B cell (primary cell): ENCODE data around the gene KIAA1217. TPM values are rescaled to one million over a fixed set of nuclear protein-coding genes. Genes with fewer than 3 reads are reported as not detected.

Source experiments
- ATAC-seq: fragments of 200-7000 bp; cut with Tn5 transposase; one replicate; pipeline ENCODE4 v1.10.0; 2021; ENCODE audit warnings: low read depth, mild to moderate bottlenecking, moderate number of reproducible peaks, moderate library complexity
- CTCF ChIA-PET: fragments of 350-600 bp; sonication (Branson Sonifier 250); formaldehyde crosslinking; loops from one replicate; lab custom pipeline; 2021; ENCODE audit warnings: antibody characterized with exemption, inconsistent platforms; lab: Charles Lee
- POLR2A ChIA-PET: fragments of 350-600 bp; sonication (Branson Sonifier 250); formaldehyde crosslinking; loops from one replicate; lab custom pipeline; 2021; ENCODE audit warnings: antibody characterized with exemption; lab: Charles Lee
- DNase-seq: peaks from one replicate; pipeline ENCODE4 v3.0.0; 2013
- H2AFZ ChIP-seq: 2 replicates; pipeline ENCODE4 v1.6.1; 2012; ENCODE audit warnings: mild to moderate bottlenecking, low read depth, low read length; ENCODE audit not compliant: insufficient read depth, poor library complexity, severe bottlenecking
- H3K27ac ChIP-seq, 2 donors: 1 replicate in 1 of 2; 2 replicates in 1 of 2; pipeline ENCODE4 v1.5.1; 2012 to 2013; ENCODE audit warnings: low read length in 2 of 2, mild to moderate bottlenecking in 2 of 2, moderate library complexity in 1 of 2
- H3K27me3 ChIP-seq, 4 experiments: fragments of 200-600 bp in 1 of 4; sonication (generic) in 1 of 4; replicated peaks in 1 of 4; 1 replicate in 2 of 4; 2 replicates in 2 of 4; pipeline versions ENCODE4 v1.6.1 to v1.7.0; 2013 to 2016; ENCODE audit warnings: low read length in 3 of 4, mild to moderate bottlenecking in 2 of 4, mixed read lengths in 1 of 4, moderate library complexity in 1 of 4; ENCODE audit not compliant: insufficient read depth in 4 of 4, control insufficient read depth in 3 of 4; ENCODE audit errors: control extremely low read depth in 1 of 4
- H3K36me3 ChIP-seq, 2 experiments: replicated peaks in 1 of 2; 1 replicate in 1 of 2; 2 replicates in 1 of 2; pipeline versions ENCODE4 v1.6.1 to v1.7.1; 2013; ENCODE audit warnings: low read length in 1 of 2; ENCODE audit not compliant: insufficient read depth in 2 of 2, control insufficient read depth in 1 of 2; ENCODE audit errors: control extremely low read depth in 1 of 2, extremely low read depth in 1 of 2
- H3K4me1 ChIP-seq, 2 donors: fragments of 200-600 bp in 1 of 2; sonication (generic) in 1 of 2; 1 replicate in 1 of 2; 2 replicates in 1 of 2; pipeline versions ENCODE4 v1.5.1 to v1.6.1; 2013 to 2017; ENCODE audit warnings: low read length in 2 of 2; ENCODE audit not compliant: control insufficient read depth in 2 of 2, insufficient read depth in 2 of 2
- H3K4me2 ChIP-seq: replicated peaks from 2 replicates; pipeline ENCODE3; 2012; ENCODE audit warnings: mild to moderate bottlenecking, low read depth, low read length; ENCODE audit not compliant: poor library complexity, severe bottlenecking
- H3K4me3 ChIP-seq, 5 experiments: fragments of 200-600 bp in 1 of 5; sonication (generic) in 1 of 5; 1 replicate in 3 of 5; 2 replicates in 2 of 5; pipeline versions ENCODE4 v1.5.1 to v1.7.0; 2011 to 2016; ENCODE audit warnings: low read length in 4 of 5, mild to moderate bottlenecking in 4 of 5, low read depth in 2 of 5, control low read depth in 1 of 5, moderate library complexity in 1 of 5; ENCODE audit not compliant: insufficient read depth in 1 of 5; ENCODE audit errors: control extremely low read depth in 1 of 5, extremely low read depth in 1 of 5
- H3K79me2 ChIP-seq: fragments of 200-600 bp; sonication (generic); one replicate; pipeline ENCODE4 v1.6.0; 2016; ENCODE audit warnings: low read length; ENCODE audit not compliant: control insufficient read depth, insufficient read depth
- H3K9ac ChIP-seq: fragments of 200-600 bp; sonication (generic); 2 replicates; pipeline ENCODE4 v1.6.1; 2017; ENCODE audit warnings: mild to moderate bottlenecking, low read length, moderate library complexity
- H3K9me3 ChIP-seq, 3 donors: one replicate each; pipeline versions ENCODE4 v1.6.1 to v1.7.1; 2013; ENCODE audit warnings: low read length in 2 of 3; ENCODE audit not compliant: control insufficient read depth in 2 of 3, insufficient read depth in 1 of 3; ENCODE audit errors: control extremely low read depth in 1 of 3
- H4K20me1 ChIP-seq: 2 replicates; pipeline ENCODE4 v1.6.0; 2012; ENCODE audit warnings: mild to moderate bottlenecking, low read length; ENCODE audit not compliant: insufficient read depth, control insufficient read depth, poor library complexity, severe bottlenecking
- H3K27ac Mint-ChIP-seq: one replicate; pipeline ENCODE4 v1.8.0; 2021; ENCODE audit warnings: mixed read lengths
- H3K27me3 Mint-ChIP-seq: one replicate; pipeline ENCODE4 v1.8.0; 2021; ENCODE audit warnings: mixed read lengths
- H3K4me1 Mint-ChIP-seq: one replicate; pipeline ENCODE4 v1.8.0; 2021; ENCODE audit warnings: mixed read lengths
- H3K4me3 Mint-ChIP-seq: one replicate; pipeline ENCODE4 v1.8.0; 2021; ENCODE audit warnings: mixed read lengths
- H3K9me3 Mint-ChIP-seq: one replicate; pipeline ENCODE4 v1.8.0; 2022; ENCODE audit warnings: mixed read lengths; ENCODE audit not compliant: insufficient read depth
- EZH2 ChIP-seq: IDR thresholded peaks from 2 replicates; pipeline ENCODE4 v1.6.1; 2012; ENCODE audit warnings: borderline replicate concordance, low read depth, mild to moderate bottlenecking, moderate library complexity, low read length; ENCODE audit not compliant: insufficient read depth, poor library complexity, severe bottlenecking
- WGBS: methylation state at CpG from one replicate; pipeline ENCODE4 v1.1.5; 2013; ENCODE audit warnings: missing lambda C conversion rate; ENCODE audit not compliant: insufficient coverage; 5-methylcytosine and 5-hydroxymethylcytosine counted together
- intact Hi-C: fragments of 100-400 bp; cut with micrococcal nuclease; formaldehyde crosslinking; loops from one replicate; pipeline ENCODE4 v1.10.0; 2022
- polyA plus RNA-seq: library from polyadenylated mRNA; depleted of rRNA; stranded (reverse); fragments of >200 nt; gene quantifications from 2 replicates; pipeline ENCODE4 v1.2.3, GENCODE V29; 2012
- total RNA-seq, 2 donors: library from RNA; stranded (reverse); fragments of 120-200 nt in 1 of 2; gene quantifications; 1 replicate in 1 of 2; 2 replicates in 1 of 2; pipeline versions ENCODE4 v1.2.3 to v1.2.4, GENCODE V29; 2013 to 2022
- TF ChIP-seq, protein P1 (sequence below): fragments of 200-600 bp; IDR thresholded peaks from one replicate; pipeline ENCODE4 v1.8.0; 2022; ENCODE audit warnings: antibody characterized with exemption, mild to moderate bottlenecking

The KIAA1217 gene
- total and polyA plus RNA-seq, 2 donors (not counting 1 experiment from before 2014, with no cell fraction given), result 0.67 TPM; not detected in 1

DNA sequence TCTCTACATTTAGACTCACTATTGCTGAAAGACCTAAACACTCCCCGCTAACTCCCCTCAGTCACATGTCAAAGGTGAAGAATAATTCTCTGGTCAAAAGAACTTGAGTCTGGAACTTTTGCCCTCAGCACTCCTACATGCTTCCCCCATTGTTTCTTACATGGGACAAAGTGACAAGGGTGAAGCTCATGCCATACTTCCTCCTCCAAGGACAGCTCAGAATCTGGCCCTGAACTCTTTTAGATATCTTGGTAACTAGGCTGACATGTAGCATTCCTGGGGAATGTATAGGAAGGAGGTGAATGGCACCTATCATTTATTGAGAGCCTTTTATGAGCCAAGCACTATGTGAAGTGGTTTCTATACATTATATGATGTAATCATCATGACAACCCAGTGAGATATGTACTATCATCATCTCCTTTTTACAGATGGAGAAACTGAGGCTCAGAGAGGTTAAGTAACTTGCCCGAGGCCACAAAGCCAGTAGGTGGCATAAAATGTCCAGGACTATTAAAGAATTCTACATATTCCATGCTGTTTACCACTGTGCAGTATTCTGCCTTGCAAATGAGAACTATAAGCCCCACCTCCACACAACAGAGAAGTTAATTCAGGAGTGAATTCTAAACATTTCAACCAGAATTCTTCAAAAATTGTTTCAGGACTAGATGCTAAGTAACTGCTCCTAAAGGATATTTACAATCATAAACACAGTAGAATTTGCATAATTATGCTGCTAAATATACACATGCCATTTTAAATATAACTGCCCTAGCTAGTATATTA lies 268.2 kb downstream of the KIAA1217 start:
- ChIA-PET CTCF (no interaction called here), POLR2A (no interaction called here)
- ATAC-seq (no peak), DNase-seq (no peak)
- H3K36me3 ChIP-seq, result no peaks in the 10 kb centered on the region
- H4K20me1 ChIP-seq, result no peaks in the 10 kb centered on the region
- no peaks in the 10 kb centered on the region for H3K27me3 Mint-ChIP-seq
- 86% methylated on average over 1 of the region's 2 CpGs for WGBS
- H3K9ac ChIP-seq, result no peak overlapping the region
- intact Hi-C loops, result no loop called here
- H3K4me3 ChIP-seq, result no peak overlapping the region
- H3K4me2 ChIP-seq, result no peak overlapping the region
- H3K9me3 ChIP-seq, result peaks cover 0 to 10% (median 0%) of the 10 kb centered on the region in 3 donors
- TF ChIP-seq, protein P1, sequence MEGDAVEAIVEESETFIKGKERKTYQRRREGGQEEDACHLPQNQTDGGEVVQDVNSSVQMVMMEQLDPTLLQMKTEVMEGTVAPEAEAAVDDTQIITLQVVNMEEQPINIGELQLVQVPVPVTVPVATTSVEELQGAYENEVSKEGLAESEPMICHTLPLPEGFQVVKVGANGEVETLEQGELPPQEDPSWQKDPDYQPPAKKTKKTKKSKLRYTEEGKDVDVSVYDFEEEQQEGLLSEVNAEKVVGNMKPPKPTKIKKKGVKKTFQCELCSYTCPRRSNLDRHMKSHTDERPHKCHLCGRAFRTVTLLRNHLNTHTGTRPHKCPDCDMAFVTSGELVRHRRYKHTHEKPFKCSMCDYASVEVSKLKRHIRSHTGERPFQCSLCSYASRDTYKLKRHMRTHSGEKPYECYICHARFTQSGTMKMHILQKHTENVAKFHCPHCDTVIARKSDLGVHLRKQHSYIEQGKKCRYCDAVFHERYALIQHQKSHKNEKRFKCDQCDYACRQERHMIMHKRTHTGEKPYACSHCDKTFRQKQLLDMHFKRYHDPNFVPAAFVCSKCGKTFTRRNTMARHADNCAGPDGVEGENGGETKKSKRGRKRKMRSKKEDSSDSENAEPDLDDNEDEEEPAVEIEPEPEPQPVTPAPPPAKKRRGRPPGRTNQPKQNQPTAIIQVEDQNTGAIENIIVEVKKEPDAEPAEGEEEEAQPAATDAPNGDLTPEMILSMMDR, result no peak
- no peak for TF ChIP-seq EZH2
- no peak overlapping the region for H3K27ac Mint-ChIP-seq
- H3K27ac ChIP-seq, result no peak overlapping the region
- no peaks in the 10 kb centered on the region for H3K4me1 ChIP-seq
- H3K9me3 Mint-ChIP-seq, result peaks cover 7% of the 10 kb centered on the region
- no peaks in the 10 kb centered on the region for H3K4me1 Mint-ChIP-seq
- H3K27me3 ChIP-seq, result no peaks in the 10 kb centered on the region
- H2AFZ ChIP-seq, result no peak overlapping the region
- H3K4me3 Mint-ChIP-seq, result no peak overlapping the region
- no peaks in the 10 kb centered on the region for H3K79me2 ChIP-seq

DNA sequence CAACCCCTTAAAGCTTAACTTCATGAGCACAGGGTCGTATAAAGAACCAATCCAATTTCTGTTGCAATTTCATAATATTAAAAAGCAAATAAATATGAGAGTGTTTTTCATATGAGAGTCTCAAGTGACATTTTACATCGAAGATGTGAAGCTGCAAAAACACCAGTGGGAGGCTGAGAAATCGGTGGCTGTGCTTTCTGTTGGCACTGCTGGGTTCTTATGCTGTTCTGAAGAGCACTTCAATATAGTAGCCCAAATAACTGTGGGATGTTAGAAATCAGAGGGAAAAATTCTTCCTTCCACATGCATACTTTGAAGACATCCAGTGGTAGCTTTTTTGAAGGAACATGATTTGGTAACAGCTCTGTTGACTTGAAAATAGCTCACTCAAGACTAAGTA lies 269.0 kb downstream of the KIAA1217 start:
- peaks cover 0 to 10% (median 0%) of the 10 kb centered on the region in 3 donors for H3K9me3 ChIP-seq
- no peak overlapping the region for H3K4me3 ChIP-seq
- H3K27me3 ChIP-seq, result no peaks in the 10 kb centered on the region
- intact Hi-C loops, result no loop called here
- no peak overlapping the region for H3K27ac ChIP-seq
- ChIA-PET POLR2A (no interaction called here), CTCF (no interaction called here)
- Mint-ChIP-seq H3K27me3 (no peaks in the 10 kb centered on the region), H3K4me1 (no peaks in the 10 kb centered on the region), H3K27ac (no peak overlapping the region), H3K9me3 (peaks cover 6% of the 10 kb centered on the region), H3K4me3 (no peak overlapping the region)
- H3K4me2 ChIP-seq, result no peak overlapping the region
- H3K9ac ChIP-seq, result no peak overlapping the region
- H2AFZ ChIP-seq, result no peak overlapping the region
- 100% methylated on average over 2 of the region's 3 CpGs for WGBS
- H4K20me1 ChIP-seq, result no peaks in the 10 kb centered on the region
- no peaks in the 10 kb centered on the region for H3K79me2 ChIP-seq
- DNase-seq (no peak), ATAC-seq (no peak)
- no peaks in the 10 kb centered on the region for H3K36me3 ChIP-seq
- H3K4me1 ChIP-seq, result no peaks in the 10 kb centered on the region
- TF ChIP-seq, protein P1, result no peak
- TF ChIP-seq EZH2, result no peak
